Endothelial cell of umbilical vein (primary cell): Measurements from ENCODE around the gene CLCN6. TPM values are rescaled to one million over a fixed set of nuclear protein-coding genes. Genes with fewer than 3 reads are reported as not detected.

Source experiments
- BruUV-seq: library from RNA; stranded (reverse); fragments of 400-500 nt; replicated peaks from 2 replicates; lab custom pipeline; 2021; lab: Mats Ljungman, UMichigan
- CTCF ChIA-PET: fragments of 300-600, 350-600 bp; sonication (Branson Sonifier 250); formaldehyde crosslinking; loops from one replicate; lab custom pipeline; 2021; ENCODE audit warnings: antibody characterized with exemption, inconsistent platforms; lab: Charles Lee
- POLR2A ChIA-PET: fragments of 300-600, 350-600 bp; sonication (Branson Sonifier 250); formaldehyde crosslinking; loops from one replicate; lab custom pipeline; 2021; ENCODE audit warnings: antibody characterized with exemption, inconsistent platforms; lab: Charles Lee
- DNase-seq: peaks from one replicate; pipeline ENCODE4 v3.0.0-alpha.2; 2011; ENCODE audit warnings: low read depth, low spot score
- FAIRE-seq: peaks from 2 replicates; lab custom pipeline; 2011; peaks lifted over from hg19 to GRCh38; lab: Jason Lieb, UNC
- H2AFZ ChIP-seq: 2 replicates; pipeline ENCODE4 v1.6.0; 2012; ENCODE audit warnings: low read depth, low read length, control low read depth, inconsistent platforms
- H3K27ac ChIP-seq: 2 replicates; pipeline ENCODE4 v1.5.1; 2011; ENCODE audit warnings: low read depth, mild to moderate bottlenecking, control low read depth, low read length, moderate library complexity; ENCODE audit not compliant: insufficient read depth
- H3K27me3 ChIP-seq, 2 experiments: 2 replicates each; pipeline versions ENCODE4 v1.6.0 to v1.6.1; 2011; ENCODE audit warnings: low read length in 2 of 2, mixed read lengths in 1 of 2; ENCODE audit not compliant: control insufficient read depth in 2 of 2, insufficient read depth in 2 of 2
- H3K36me3 ChIP-seq, 2 experiments: 2 replicates in 1 of 2; 3 replicates in 1 of 2; pipeline ENCODE4 v1.5.1; 2011; ENCODE audit warnings: low read length in 2 of 2, mild to moderate bottlenecking in 1 of 2, moderate library complexity in 1 of 2; ENCODE audit not compliant: control insufficient read depth in 2 of 2, insufficient read depth in 2 of 2; ENCODE audit errors: extremely low read depth in 1 of 2
- H3K4me1 ChIP-seq: 3 replicates; pipeline ENCODE4 v1.5.1; 2011; ENCODE audit warnings: mild to moderate bottlenecking, low read length; ENCODE audit not compliant: control insufficient read depth, insufficient read depth; ENCODE audit errors: extremely low read depth
- H3K4me2 ChIP-seq: 2 replicates; pipeline ENCODE4 v1.6.1; 2011; ENCODE audit warnings: low read length, control low read depth, mixed read lengths; ENCODE audit not compliant: insufficient read depth
- H3K4me3 ChIP-seq, 3 experiments: fragments of 200-600 bp in 1 of 3; sonication (generic), shearing (Covaris generic) in 1 of 3; replicated peaks in 1 of 3; 2 replicates each; pipeline ENCODE4 v1.5.1; 2011 to 2016; ENCODE audit warnings: control low read depth in 3 of 3, low read length in 3 of 3, mild to moderate bottlenecking in 2 of 3, inconsistent platforms in 1 of 3, low read depth in 1 of 3, moderate library complexity in 1 of 3; ENCODE audit not compliant: insufficient read depth in 1 of 3
- H3K79me2 ChIP-seq: 2 replicates; pipeline ENCODE4 v1.6.0; 2012; ENCODE audit warnings: low read length, inconsistent platforms; ENCODE audit not compliant: control insufficient read depth, insufficient read depth
- H3K9ac ChIP-seq: replicated peaks from 2 replicates; pipeline ENCODE3; 2011; ENCODE audit warnings: low read length, control low read depth; ENCODE audit not compliant: insufficient read depth; ENCODE audit errors: extremely low read depth
- H3K9me1 ChIP-seq: replicated peaks from 3 replicates; pipeline ENCODE4 v1.6.0; 2011; ENCODE audit warnings: mild to moderate bottlenecking, low read length; ENCODE audit not compliant: control insufficient read depth, insufficient read depth; ENCODE audit errors: extremely low read depth
- H3K9me3 ChIP-seq: replicated peaks from 2 replicates; pipeline ENCODE4 v1.5.1; 2012; ENCODE audit warnings: low read length, inconsistent platforms; ENCODE audit not compliant: control insufficient read depth, insufficient read depth
- H4K20me1 ChIP-seq: replicated peaks from 2 replicates; pipeline ENCODE3; 2011; ENCODE audit warnings: mild to moderate bottlenecking, low read length; ENCODE audit not compliant: control insufficient read depth, insufficient read depth; ENCODE audit errors: extremely low read depth
- EZH2 ChIP-seq: IDR thresholded peaks from 2 replicates; pipeline ENCODE4 v1.6.1; 2012; ENCODE audit warnings: borderline replicate concordance, low read depth, mild to moderate bottlenecking, moderate library complexity, low read length, inconsistent platforms; ENCODE audit not compliant: severe bottlenecking
- FOS ChIP-seq: IDR thresholded peaks from 2 replicates; pipeline ENCODE4 v1.6.1; 2011; ENCODE audit warnings: mild to moderate bottlenecking, low read length, moderate library complexity, borderline replicate concordance; ENCODE audit not compliant: insufficient read depth
- GATA2 ChIP-seq: IDR thresholded peaks from 2 replicates; pipeline ENCODE4 v1.7.0; 2011; ENCODE audit warnings: low read depth, mild to moderate bottlenecking, moderate library complexity, mixed read lengths, low read length; ENCODE audit not compliant: insufficient read length, insufficient read depth
- JUN ChIP-seq: IDR thresholded peaks from 2 replicates; pipeline ENCODE4 v1.6.1; 2011; ENCODE audit warnings: borderline replicate concordance, low read depth; ENCODE audit not compliant: insufficient read length, insufficient read depth
- MYC ChIP-seq: IDR thresholded peaks from one replicate; pipeline ENCODE4 v1.6.1; 2011; ENCODE audit warnings: mild to moderate bottlenecking, low read depth, low read length
- POLR2A ChIP-seq: IDR thresholded peaks from 2 replicates; pipeline ENCODE4 v1.6.1; 2012; ENCODE audit warnings: low read depth, mild to moderate bottlenecking, control low read depth, low read length
- POLR2AphosphoS5 ChIP-seq: IDR thresholded peaks from 2 replicates; pipeline ENCODE4 v1.6.1; 2012; ENCODE audit warnings: low read depth, mild to moderate bottlenecking, control low read depth, low read length, moderate library complexity; ENCODE audit not compliant: insufficient read depth
- dilution Hi-C: fragments of 300-500 bp; cut with MboI; formaldehyde crosslinking; loops from one replicate; pipeline ENCODE4 v1.15.0; 2019; ENCODE audit warnings: low sequenced_read_pairs; ENCODE audit not compliant: extremely low pct_ligation_motif_present
- intact Hi-C: fragments of 100-400 bp; cut with micrococcal nuclease; formaldehyde crosslinking; loops from one replicate; pipeline ENCODE4 v1.10.0; 2022
- polyA plus RNA-seq, 4 experiments: library from polyadenylated mRNA; depleted of rRNA in 3 of 4; stranded (reverse) in 3 of 4; unstranded in 1 of 4; fragments of >200 nt; gene quantifications; 2 replicates each; pipeline versions ENCODE4 v1.2.1 to v1.2.3, GENCODE V29; 2011 to 2012; ENCODE audit warnings: missing spikeins in 1 of 4
- total RNA-seq: library from RNA; stranded (reverse); gene quantifications from 2 replicates; pipeline ENCODE4 v1.2.3, GENCODE V29; 2021
- TF ChIP-seq, protein P1 (sequence below), 2 donors: IDR thresholded peaks; 1 replicate in 1 of 2; 2 replicates in 1 of 2; pipeline ENCODE4 v1.5.1; 2011; ENCODE audit warnings: low read length in 2 of 2, mild to moderate bottlenecking in 2 of 2, moderate library complexity in 2 of 2, control low read depth in 1 of 2, inconsistent platforms in 1 of 2, low read depth in 1 of 2; ENCODE audit not compliant: insufficient read depth in 1 of 2; ENCODE audit errors: extremely low read depth in 1 of 2
- TF ChIP-seq, protein P2 (sequence below): IDR thresholded peaks from 2 replicates; pipeline ENCODE4 v1.6.1; 2011; ENCODE audit not compliant: insufficient read depth, insufficient read length

The CLCN6 gene
- total and polyA plus RNA-seq, 2 donors (not counting 3 experiments of a cell fraction or from before 2014, with no cell fraction given), result 20.4 to 41.2 TPM

DNA sequence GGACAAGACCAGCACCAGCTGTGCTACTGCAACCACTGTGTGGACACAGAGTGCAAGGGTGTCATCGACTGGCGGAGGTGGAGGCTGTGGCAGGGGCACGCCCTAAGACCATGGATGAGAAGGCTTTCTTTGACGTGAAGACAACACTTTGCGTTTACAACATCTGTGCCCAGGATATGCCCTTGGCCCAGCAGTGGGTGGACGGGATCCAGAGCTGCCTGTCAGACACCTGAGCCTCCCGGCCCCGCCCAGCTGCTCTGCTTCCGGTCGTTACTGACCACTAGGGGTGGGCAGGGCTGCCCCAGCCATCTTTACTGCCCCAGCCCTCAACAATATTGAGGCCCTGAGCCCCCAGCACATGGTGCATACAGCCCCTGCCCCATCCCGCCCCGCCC, 74.2 kb downstream of the CLCN6 start:
- Histone ChIP-seq H3K36me3 (no peaks in the 10 kb centered on the region), H3K9me1 (no peaks in the 10 kb centered on the region), H3K4me1 (no peaks in the 10 kb centered on the region), H3K27me3 (no peaks in the 10 kb centered on the region), H3K4me3 (no peak overlapping the region), H3K9ac (no peak overlapping the region), H3K79me2 (no peaks in the 10 kb centered on the region), H3K4me2 (no peak overlapping the region), H3K9me3 (no peaks in the 10 kb centered on the region), H2AFZ (no peak overlapping the region), H4K20me1 (no peaks in the 10 kb centered on the region), H3K27ac (no peak overlapping the region)
- TF ChIP-seq, protein P1, sequence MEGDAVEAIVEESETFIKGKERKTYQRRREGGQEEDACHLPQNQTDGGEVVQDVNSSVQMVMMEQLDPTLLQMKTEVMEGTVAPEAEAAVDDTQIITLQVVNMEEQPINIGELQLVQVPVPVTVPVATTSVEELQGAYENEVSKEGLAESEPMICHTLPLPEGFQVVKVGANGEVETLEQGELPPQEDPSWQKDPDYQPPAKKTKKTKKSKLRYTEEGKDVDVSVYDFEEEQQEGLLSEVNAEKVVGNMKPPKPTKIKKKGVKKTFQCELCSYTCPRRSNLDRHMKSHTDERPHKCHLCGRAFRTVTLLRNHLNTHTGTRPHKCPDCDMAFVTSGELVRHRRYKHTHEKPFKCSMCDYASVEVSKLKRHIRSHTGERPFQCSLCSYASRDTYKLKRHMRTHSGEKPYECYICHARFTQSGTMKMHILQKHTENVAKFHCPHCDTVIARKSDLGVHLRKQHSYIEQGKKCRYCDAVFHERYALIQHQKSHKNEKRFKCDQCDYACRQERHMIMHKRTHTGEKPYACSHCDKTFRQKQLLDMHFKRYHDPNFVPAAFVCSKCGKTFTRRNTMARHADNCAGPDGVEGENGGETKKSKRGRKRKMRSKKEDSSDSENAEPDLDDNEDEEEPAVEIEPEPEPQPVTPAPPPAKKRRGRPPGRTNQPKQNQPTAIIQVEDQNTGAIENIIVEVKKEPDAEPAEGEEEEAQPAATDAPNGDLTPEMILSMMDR (IDR thresholded peaks at IDR 0.05; ENCODE audit: extremely low read depth in 1 of 2, insufficient read depth in 1 of 2, low read depth in 1 of 2, low read length in 2 of 2), result no peak
- no peak for TF ChIP-seq GATA2
- TF ChIP-seq POLR2A, result no peak
- no peak for TF ChIP-seq EZH2
- TF ChIP-seq, protein P2, sequence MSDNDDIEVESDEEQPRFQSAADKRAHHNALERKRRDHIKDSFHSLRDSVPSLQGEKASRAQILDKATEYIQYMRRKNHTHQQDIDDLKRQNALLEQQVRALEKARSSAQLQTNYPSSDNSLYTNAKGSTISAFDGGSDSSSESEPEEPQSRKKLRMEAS, result no peak
- no peak for TF ChIP-seq POLR2AphosphoS5
- TF ChIP-seq JUN, result no peak
- no peak for TF ChIP-seq FOS
- TF ChIP-seq MYC, result no peak
- FAIRE-seq, result no peak
- ChIA-PET POLR2A (interaction anchor here (0.6 kb wide), 1 partner anchor 28 kb away, joined by 4 read pairs; no protein-coding TSS in a partner anchor), CTCF (interaction anchor here (1.2 kb wide), 1 partner anchor 21 kb away, joined by 4 read pairs; the partner anchor contains the start of gene NPPB)
- dilution Hi-C loops, result no loop called here
- DNase-seq, result no peak
- BruUV-seq, result no TSS peak
- intact Hi-C loops, result no loop called here
